Coronary artery (tissue), 2 donors: ENCODE data around the gene KREMEN1.
A peak's percentile ranks its signal among the peaks of the same experiment; 100 is the strongest.

Experiments used
- DNase-seq: peaks from one replicate; pipeline ENCODE4 v3.0.0-alpha.2; 2017; ENCODE audit warnings: low spot score
- H3K27ac ChIP-seq, 2 donors: fragments of 200-600 bp; sonication (generic); one replicate each; pipeline ENCODE4 v1.5.1; 2016 to 2019
- H3K4me3 ChIP-seq: fragments of 200-600 bp; sonication (generic); 2 replicates; pipeline ENCODE4 v1.5.1; 2016; ENCODE audit warnings: mild to moderate bottlenecking, moderate library complexity
- CTCF ChIP-seq: fragments of 200-600 bp; sonication (generic); IDR thresholded peaks from one replicate; pipeline ENCODE4 v1.5.1; 2019; ENCODE audit warnings: antibody characterized with exemption

The KREMEN1 gene

GRCh38 chr22:29089507-29089906 is 16.7 kb downstream of the KREMEN1 start:
- no peak for TF ChIP-seq CTCF
- no peak for DNase-seq
- Histone ChIP-seq H3K27ac (no peak overlapping the region), H3K4me3 (no peak overlapping the region)

GRCh38 chr22:29090039-29090438 is 17.2 kb downstream of the KREMEN1 start:
- no peak for DNase-seq
- no peak for TF ChIP-seq CTCF
- Histone ChIP-seq H3K27ac (no peak overlapping the region), H3K4me3 (no peak overlapping the region)

GRCh38 chr22:29092243-29092642 is 19.4 kb downstream of the KREMEN1 start:
- no peak for TF ChIP-seq CTCF
- DNase-seq, result no peak
- peak overlapping the region in 1 of 2 donors; percentile 41 for H3K27ac ChIP-seq
- no peak overlapping the region for H3K4me3 ChIP-seq

- TF ChIP-seq CTCF, result no peak
- Histone ChIP-seq H3K27ac (peak overlapping the region in 1 of 2 donors; percentile 17), H3K4me3 (no peak overlapping the region)
- DNase-seq, result no peak
These were observed 20.2 kb downstream of the KREMEN1 start for GRCh38 chr22:29093030-29093429.

GRCh38 chr22:29093501-29094300 is 20.9 kb downstream of the KREMEN1 start:
- TF ChIP-seq CTCF, result no peak
- no peak overlapping the region for H3K4me3 ChIP-seq
- peak overlapping the region in 1 of 2 donors; percentile 17 for H3K27ac ChIP-seq
- no peak for DNase-seq

GRCh38 chr22:29095459-29095858 is 22.6 kb downstream of the KREMEN1 start:
- no peak overlapping the region for H3K27ac ChIP-seq
- DNase-seq, result no peak
- no peak for TF ChIP-seq CTCF
- no peak overlapping the region for H3K4me3 ChIP-seq
